Daoy (cell line): ENCODE measurements around the gene PRTG. TPM values are rescaled to one million over a fixed set of nuclear protein-coding genes. Genes with fewer than 3 reads are reported as not detected.
"Not testable (repeated sequence)": the region's sequence is repeated elsewhere in the genome, so short reads cannot be mapped to it uniquely, and the experiment has no call there.

Experiments used
- DNase-seq: peaks from one replicate; pipeline ENCODE4 v3.0.0-alpha.2; 2015; ENCODE audit warnings: low read depth
- total RNA-seq: library from RNA; depleted of rRNA; stranded (reverse); fragments of >200 nt; shearing (Covaris generic); gene quantifications from 2 replicates; pipeline ENCODE4 v1.2.3, GENCODE V29; 2014

The PRTG gene
- total RNA-seq, 1 experiment from 2014 or later, result 2.9 TPM

- no peak for DNase-seq
Observed at GRCh38 chr15:55700876-55701275, 42.1 kb downstream of the PRTG start.

- DNase-seq, result no peak
Observed at GRCh38 chr15:55698653-55699052, 44.3 kb downstream of the PRTG start.

GRCh38 chr15:55696221-55696620, 46.7 kb downstream of the PRTG start:
- DNase-seq, result no peak

DNA sequence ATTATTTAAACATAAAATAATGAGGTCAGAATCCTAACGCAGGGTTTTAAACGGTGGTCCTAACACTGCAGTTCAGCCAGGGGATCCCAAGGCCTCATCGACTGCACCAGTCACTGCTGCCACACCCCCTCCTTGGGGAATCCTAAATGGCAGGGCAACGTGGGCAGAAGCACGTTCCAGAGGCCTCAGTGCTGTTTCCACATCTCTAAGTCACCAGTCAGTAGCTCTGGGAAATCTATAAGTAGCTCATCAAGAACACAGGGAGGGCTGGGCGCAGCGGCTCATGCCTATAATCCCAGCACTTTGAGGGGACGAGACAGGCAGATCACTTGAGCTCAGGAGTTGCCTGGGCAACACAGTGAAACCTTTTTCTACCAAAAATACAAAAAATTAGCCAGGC, 47.5 kb downstream of the PRTG start:
- DNase-seq, result no peak

GRCh38 chr15:55694652-55695150, 48.3 kb downstream of the PRTG start:
- peak; percentile 67 for DNase-seq

DNA sequence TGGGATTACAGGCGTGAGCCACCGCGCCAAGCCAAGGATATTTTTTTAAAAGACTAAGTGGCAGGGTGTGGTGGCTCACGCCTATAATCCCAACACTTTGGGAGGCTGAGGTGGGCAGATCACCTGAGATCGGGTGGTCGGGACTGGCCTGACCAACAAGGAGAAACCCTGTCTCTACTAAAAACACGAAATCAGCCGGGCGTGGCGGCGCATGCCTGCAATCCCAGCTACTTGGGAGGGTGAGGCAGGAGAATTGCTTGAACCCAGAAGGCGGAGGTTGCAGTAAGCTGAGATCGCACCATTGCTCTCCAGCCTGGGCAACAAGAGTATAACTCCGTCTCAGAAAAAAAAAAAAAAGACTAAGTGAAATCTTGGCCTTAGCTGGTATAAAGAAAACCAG, 49.8 kb downstream of the PRTG start:
- DNase-seq, result not testable (repeated sequence)

- no peak for DNase-seq
Observed at GRCh38 chr15:55687792-55688191, 55.2 kb downstream of the PRTG start.

DNA sequence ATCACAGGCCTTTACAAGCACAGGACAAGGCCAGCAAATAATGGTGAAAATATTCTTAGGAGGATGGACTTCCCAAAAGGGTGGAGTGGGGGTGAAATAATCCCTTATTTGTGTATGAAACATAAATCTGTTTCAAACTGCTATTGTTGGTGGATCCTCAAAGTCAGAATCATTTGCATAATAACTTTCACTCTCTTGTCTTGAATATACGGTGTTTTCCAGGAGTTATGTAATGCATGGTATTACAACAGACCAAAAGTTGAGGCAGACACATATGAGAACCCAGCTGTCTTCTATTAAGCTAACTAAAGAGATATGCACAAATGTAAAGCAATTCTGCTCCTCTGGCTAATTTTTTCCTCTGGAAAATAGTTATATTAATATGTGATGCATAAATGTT, 57.7 kb downstream of the PRTG start:
- DNase-seq, result no peak

- no peak for DNase-seq
Observed at GRCh38 chr15:55683376-55683775, 59.6 kb downstream of the PRTG start.

DNA sequence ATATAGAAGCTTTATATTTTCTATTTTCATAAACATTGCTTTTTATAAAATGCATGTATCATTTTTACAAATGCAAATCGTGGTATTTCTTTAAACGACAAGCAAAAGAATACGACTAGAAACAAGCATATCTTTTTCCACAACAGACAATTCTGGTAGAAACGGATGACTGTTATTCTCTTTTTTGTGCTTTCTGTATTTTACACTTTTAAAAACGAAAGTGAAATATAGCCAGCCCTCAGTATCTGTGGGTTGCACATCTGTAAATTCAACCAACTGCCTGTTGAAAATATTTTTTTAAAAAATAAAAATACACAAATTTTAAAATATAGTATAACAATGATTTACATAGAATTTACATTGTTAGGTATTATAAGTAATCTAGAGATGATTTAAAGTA, 61.3 kb downstream of the PRTG start:
- no peak for DNase-seq

DNA sequence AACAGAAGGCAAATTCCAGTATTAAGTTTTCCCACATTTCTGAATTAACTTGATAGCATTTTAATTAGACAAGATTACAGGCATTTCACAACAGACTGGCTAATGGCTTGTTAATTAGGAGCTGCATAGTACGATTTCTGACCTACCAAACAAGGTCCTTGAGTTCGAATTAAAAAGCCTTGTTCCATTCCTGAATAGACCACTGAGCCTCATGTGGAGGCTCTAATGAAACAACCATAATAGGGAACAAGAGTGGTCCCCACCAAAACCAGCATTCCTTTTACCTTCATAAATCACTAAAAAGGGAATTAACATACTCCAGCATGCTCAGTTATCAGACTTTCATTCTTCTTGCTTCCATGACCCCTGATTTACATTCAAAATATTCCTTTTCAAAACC, 66.4 kb downstream of the PRTG start:
- no peak for DNase-seq

DNA sequence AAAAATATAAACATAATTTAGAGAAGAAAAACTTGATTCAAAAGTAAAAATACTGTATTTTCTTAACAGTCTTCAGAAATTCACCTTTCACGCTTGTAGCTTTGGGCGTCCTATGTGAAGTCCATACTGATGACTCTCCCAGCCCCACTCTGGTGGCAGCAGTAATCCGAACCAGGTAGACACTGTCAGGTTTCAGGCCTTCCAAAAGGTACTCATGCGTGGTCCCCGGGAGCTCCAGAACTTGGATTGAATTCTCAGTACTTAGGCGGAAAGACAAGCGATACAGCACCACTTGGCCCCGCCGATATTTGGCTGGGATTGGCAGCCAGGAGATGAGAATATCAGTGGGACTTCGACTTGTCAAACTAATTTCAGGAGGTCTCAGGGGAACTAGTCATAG, 69.7 kb downstream of the PRTG start:
- DNase-seq, result no peak

- no peak for DNase-seq
Observed at GRCh38 chr15:55669270-55669669, 73.7 kb downstream of the PRTG start.

GRCh38 chr15:55665605-55666227, 77.2 kb downstream of the PRTG start:
- no peak for DNase-seq

DNA sequence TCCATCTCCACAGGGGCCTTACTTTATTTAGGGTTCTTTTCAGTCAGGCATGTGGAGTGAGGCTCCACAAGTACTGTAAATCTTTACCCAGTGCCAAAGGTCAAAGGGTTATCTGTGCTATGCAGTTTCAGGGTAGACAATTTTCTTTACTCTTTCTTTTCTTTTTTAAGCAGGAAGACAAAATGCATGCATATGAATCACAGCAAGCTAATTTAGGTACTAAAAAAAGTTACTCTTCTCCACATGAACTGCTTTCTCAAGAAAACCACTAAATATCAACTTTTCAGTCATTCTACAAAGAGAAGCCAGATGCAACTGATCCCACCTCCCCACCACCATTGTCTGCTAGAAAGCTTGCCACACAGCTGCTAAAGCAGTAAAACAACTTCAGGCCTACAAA, 81.5 kb downstream of the PRTG start:
- DNase-seq, result no peak

DNA sequence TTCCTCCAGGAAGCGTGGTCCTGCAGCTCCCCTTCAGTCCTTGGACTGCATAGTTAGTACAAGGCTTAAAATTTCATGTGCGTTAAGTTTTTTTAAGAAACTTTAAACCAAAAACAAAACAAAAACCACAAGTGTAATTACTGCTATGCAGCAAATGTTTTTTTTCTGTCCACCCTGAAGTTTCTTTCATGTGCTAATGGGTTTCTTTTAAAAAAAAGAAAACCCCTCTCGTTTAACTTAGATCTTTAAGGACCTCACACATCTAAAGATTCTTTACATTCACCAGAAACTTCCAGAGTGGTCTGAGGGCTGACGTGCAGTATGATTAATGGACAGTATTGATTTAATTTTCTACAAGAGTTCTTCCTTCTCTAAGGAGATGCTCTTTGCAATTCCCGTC, 82.8 kb downstream of the PRTG start:
- no peak for DNase-seq

- no peak for DNase-seq
Observed at GRCh38 chr15:55659481-55659880, 83.5 kb downstream of the PRTG start.

GRCh38 chr15:55658886-55659285, 84.1 kb downstream of the PRTG start:
- DNase-seq, result no peak

DNA sequence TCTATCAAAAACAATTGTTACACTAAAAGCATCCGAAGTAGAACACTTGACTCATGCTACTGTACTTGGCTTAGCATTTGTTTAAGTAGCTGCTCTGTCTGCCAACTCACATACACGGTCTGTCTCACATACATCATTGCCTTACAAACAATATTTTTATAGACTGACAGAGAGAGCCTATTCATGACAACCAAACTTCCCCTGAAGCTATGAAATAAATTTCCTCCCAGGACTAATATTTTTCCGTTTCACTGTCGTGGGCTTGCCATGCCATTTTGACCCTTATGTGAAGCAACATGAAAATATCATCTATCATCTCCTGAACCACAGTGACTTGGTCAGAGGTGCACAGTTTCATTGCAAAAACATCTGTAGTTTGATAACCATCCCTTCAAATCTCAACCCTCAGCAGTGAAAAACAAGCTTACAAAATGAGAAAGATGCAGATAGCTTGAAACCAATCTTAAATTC, 88.4 kb downstream of the PRTG start:
- DNase-seq, result no peak

DNA sequence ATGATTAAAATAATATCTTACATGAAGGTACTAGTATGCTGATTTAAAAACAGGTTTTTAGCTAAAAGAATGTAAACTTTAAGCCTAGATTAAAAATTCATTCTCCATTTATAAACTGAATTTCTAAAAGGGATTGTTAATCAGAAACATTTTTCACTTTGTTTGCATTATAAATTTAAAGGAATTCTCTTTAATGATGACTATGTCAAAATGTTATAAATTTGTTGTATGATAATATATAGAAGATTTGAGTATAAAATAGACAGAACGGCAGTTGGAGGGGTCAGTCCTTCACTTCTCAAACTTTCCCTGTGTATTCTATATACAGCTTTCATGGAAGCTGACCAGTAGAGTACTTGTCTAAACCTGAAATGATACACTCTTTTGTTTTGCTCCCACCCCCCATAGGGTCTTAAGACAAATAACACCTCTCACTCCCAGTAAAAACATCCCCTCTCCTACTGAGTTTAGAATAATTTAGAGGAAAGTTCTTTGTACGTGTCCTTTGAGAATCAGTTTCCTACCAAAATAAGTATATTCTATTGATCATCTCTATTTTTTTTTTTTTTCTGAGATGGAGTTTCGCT, 90.0 kb downstream of the PRTG start:
- DNase-seq, result no peak

- no peak for DNase-seq
Observed at GRCh38 chr15:55652359-55652758, 90.6 kb downstream of the PRTG start.

DNA sequence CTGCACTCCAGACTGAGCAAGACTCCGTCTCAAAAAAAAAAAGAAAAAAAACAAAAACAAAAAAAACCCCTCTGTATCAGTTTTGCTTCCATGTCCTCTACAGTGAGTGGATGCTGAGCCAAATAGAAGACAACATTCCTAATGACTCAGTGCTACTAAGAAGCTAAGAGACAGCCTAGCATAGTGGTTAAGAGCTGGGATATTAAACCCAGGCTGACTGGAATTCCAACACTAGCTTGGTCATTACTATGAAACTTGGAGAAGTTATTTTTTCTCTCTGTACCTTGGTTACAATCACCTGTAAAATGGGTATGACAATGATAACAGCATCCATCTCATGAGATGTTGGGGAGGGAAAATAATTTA, 93.9 kb downstream of the PRTG start:
- no peak for DNase-seq

DNA sequence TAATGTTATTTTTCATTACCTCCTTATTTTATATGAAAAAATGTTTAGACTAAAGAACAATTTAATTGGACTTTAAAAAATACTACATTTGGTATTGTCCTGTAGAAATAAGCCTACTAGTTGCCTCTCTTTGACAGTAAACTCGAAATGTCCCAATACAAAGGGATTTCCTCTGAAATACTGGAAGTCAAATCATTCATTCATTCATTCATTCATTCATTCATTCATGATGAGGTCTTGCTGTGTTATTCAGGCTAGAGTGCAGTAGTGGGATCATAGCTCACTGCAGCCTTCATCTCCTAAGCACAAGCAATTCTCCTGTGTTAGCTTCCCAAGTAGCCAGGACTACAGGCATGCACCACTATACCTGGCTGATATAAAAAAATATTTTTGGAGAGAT, 104.2 kb downstream of the PRTG start:
- no peak for DNase-seq

- no peak for DNase-seq
Observed at GRCh38 chr15:55637086-55637485, 105.9 kb downstream of the PRTG start.
